Right cardiac atrium (tissue), 5 donors: ENCODE measurements around the gene MAP3K19. TPM values are rescaled to one million over a fixed set of nuclear protein-coding genes. Genes with fewer than 3 reads are reported as not detected.

ENCODE experiments used
- ATAC-seq, 2 donors: fragments of 200-7000 bp; cut with Tn5 transposase; one replicate each; pipeline versions ENCODE4 v1.8.0 to v1.9.1; 2020; ENCODE audit warnings: moderate library complexity in 2 of 2, mild to moderate bottlenecking in 1 of 2
- DNase-seq, 3 donors: peaks; one replicate each; pipeline ENCODE4 v3.0.0-alpha.2; 2020
- H3K27ac ChIP-seq: one replicate; pipeline ENCODE4 v1.5.1; 2013; ENCODE audit warnings: mild to moderate bottlenecking, low read length, control low read depth, moderate library complexity
- H3K27me3 ChIP-seq: one replicate; pipeline ENCODE4 v1.6.1; 2013; ENCODE audit not compliant: control insufficient read depth, insufficient read depth
- H3K4me1 ChIP-seq: one replicate; pipeline ENCODE4 v1.6.1; 2013; ENCODE audit warnings: low read length; ENCODE audit not compliant: control insufficient read depth, insufficient read depth
- H3K4me3 ChIP-seq: one replicate; pipeline ENCODE4 v1.5.1; 2013; ENCODE audit warnings: low read length, control low read depth
- H3K9me3 ChIP-seq: one replicate; pipeline ENCODE4 v1.6.1; 2013; ENCODE audit warnings: low read length; ENCODE audit not compliant: control insufficient read depth
- WGBS: extraction: QIAGEN DNeasy Blood & Tissue Kit; methylation state at CpG from one replicate; pipeline ENCODE4 v1.1.7; 2013; 5-methylcytosine and 5-hydroxymethylcytosine counted together
- intact Hi-C, 4 donors: fragments of 100-400 bp; cut with DNase I; formaldehyde crosslinking; loops; one replicate each; pipeline versions ENCODE4 v1.11.0 to v1.14.0; 2022 to 2023
- polyA plus RNA-seq: library from polyadenylated mRNA; stranded (reverse); fragments of 200-250 nt; gene quantifications from one replicate; pipeline ENCODE4 v1.2.3, GENCODE V29; 2013
- total RNA-seq, 4 donors: library from RNA; stranded (reverse); fragmentation: NEBNext Ultra II Directional; extraction: Animal tissue kit (Norgen Biotek cat#: 25700); gene quantifications; one replicate each; pipeline ENCODE4 v1.2.1, GENCODE V29; 2021
- donor health status: healthy with polysubstance abuse.
- donor health status: DM: no; HTN: yes; CAD: no.
- donor health status: DM: no; HTN: no; CAD: no.
- donor health status: DM: no; HTN: yes; CAD: no; lungs with severe emphysema.
- donor health status: DM: yes; HTN: yes; CAD: no.

The MAP3K19 gene
- total and polyA plus RNA-seq, 5 donors, result not detected

- Histone ChIP-seq H3K27me3 (no peaks in the 10 kb centered on the region), H3K9me3 (no peaks in the 10 kb centered on the region), H3K4me1 (no peaks in the 10 kb centered on the region), H3K4me3 (no peak overlapping the region), H3K27ac (no peak overlapping the region)
- no peak for DNase-seq
- intact Hi-C loops, result no loop called here
- no peak for ATAC-seq
- 87% methylated on average over 7 of the region's 7 CpGs for WGBS
These were observed 97.1 kb downstream of the MAP3K19 start for GRCh38 chr2:134949981-134950708.

- ATAC-seq, result no peak
- no peak overlapping the region for H3K4me3 ChIP-seq
- no peaks in the 10 kb centered on the region for H3K9me3 ChIP-seq
- no peaks in the 10 kb centered on the region for H3K27me3 ChIP-seq
- WGBS, result 76% methylated on average over 6 of the region's 6 CpGs
- DNase-seq, result no peak
- peaks cover 2% of the 10 kb centered on the region for H3K4me1 ChIP-seq
- intact Hi-C loops, result no loop called here
- no peak overlapping the region for H3K27ac ChIP-seq
These were observed 101.2 kb downstream of the MAP3K19 start for GRCh38 chr2:134946073-134946472.

- no peak overlapping the region for H3K4me3 ChIP-seq
- peaks cover 2% of the 10 kb centered on the region for H3K4me1 ChIP-seq
- H3K27me3 ChIP-seq, result no peaks in the 10 kb centered on the region
- intact Hi-C loops, result no loop called here
- no peaks in the 10 kb centered on the region for H3K9me3 ChIP-seq
- no peak for ATAC-seq
- H3K27ac ChIP-seq, result no peak overlapping the region
- no peak for DNase-seq
- 74% methylated on average over 1 of the region's 1 CpG for WGBS
These were observed 102.3 kb downstream of the MAP3K19 start for GRCh38 chr2:134944975-134945374.

- Histone ChIP-seq H3K4me1 (peaks cover 2% of the 10 kb centered on the region), H3K27ac (no peak overlapping the region), H3K9me3 (no peaks in the 10 kb centered on the region), H3K4me3 (no peak overlapping the region), H3K27me3 (no peaks in the 10 kb centered on the region)
- no peak for ATAC-seq
- no peak for DNase-seq
- 85% methylated on average over 2 of the region's 2 CpGs for WGBS
- intact Hi-C loops, result no loop called here
These were observed 103.7 kb downstream of the MAP3K19 start for GRCh38 chr2:134943540-134943939.

GRCh38 chr2:134936691-134937090 lies 110.6 kb downstream of the MAP3K19 start:
- intact Hi-C loops, result no loop called here
- H3K4me1 ChIP-seq, result peaks cover 2% of the 10 kb centered on the region
- H3K4me3 ChIP-seq, result no peak overlapping the region
- no peak for ATAC-seq
- no peaks in the 10 kb centered on the region for H3K27me3 ChIP-seq
- no peak overlapping the region for H3K27ac ChIP-seq
- no peaks in the 10 kb centered on the region for H3K9me3 ChIP-seq
- 62% methylated on average over 4 of the region's 4 CpGs for WGBS
- DNase-seq, result no peak

GRCh38 chr2:134934641-134935040 lies 112.6 kb downstream of the MAP3K19 start:
- no peak overlapping the region for H3K27ac ChIP-seq
- intact Hi-C loops, result no loop called here
- DNase-seq (no peak), ATAC-seq (no peak)
- 7% methylated on average over 1 of the region's 1 CpG for WGBS
- H3K4me1 ChIP-seq, result peaks cover 2% of the 10 kb centered on the region
- H3K4me3 ChIP-seq, result no peak overlapping the region
- no peaks in the 10 kb centered on the region for H3K9me3 ChIP-seq
- no peaks in the 10 kb centered on the region for H3K27me3 ChIP-seq

GRCh38 chr2:134934150-134934549 lies 113.1 kb downstream of the MAP3K19 start:
- Histone ChIP-seq H3K4me3 (no peak overlapping the region), H3K9me3 (no peaks in the 10 kb centered on the region), H3K27me3 (no peaks in the 10 kb centered on the region), H3K27ac (no peak overlapping the region), H3K4me1 (peaks cover 2% of the 10 kb centered on the region)
- intact Hi-C loops, result no loop called here
- ATAC-seq, result no peak
- no peak for DNase-seq
- WGBS, result 56% methylated on average over 2 of the region's 2 CpGs

GRCh38 chr2:134933732-134934131 lies 113.5 kb downstream of the MAP3K19 start:
- Histone ChIP-seq H3K27ac (no peak overlapping the region), H3K9me3 (no peaks in the 10 kb centered on the region), H3K4me3 (no peak overlapping the region), H3K4me1 (peaks cover 2% of the 10 kb centered on the region), H3K27me3 (no peaks in the 10 kb centered on the region)
- DNase-seq (no peak), ATAC-seq (no peak)
- WGBS, result 98% methylated on average over 1 of the region's 1 CpG
- intact Hi-C loops, result no loop called here

- ATAC-seq, result no peak
- Histone ChIP-seq H3K9me3 (no peaks in the 10 kb centered on the region), H3K27me3 (no peaks in the 10 kb centered on the region), H3K27ac (no peak overlapping the region), H3K4me3 (no peak overlapping the region), H3K4me1 (peaks cover 2% of the 10 kb centered on the region)
- DNase-seq, result no peak
- WGBS, result 80% methylated on average over 3 of the region's 3 CpGs
- intact Hi-C loops, result no loop called here
These were observed 114.3 kb downstream of the MAP3K19 start for GRCh38 chr2:134932864-134933526.

GRCh38 chr2:134927195-134927594 lies 120.1 kb downstream of the MAP3K19 start:
- no peaks in the 10 kb centered on the region for H3K9me3 ChIP-seq
- H3K4me1 ChIP-seq, result peaks cover 4% of the 10 kb centered on the region
- H3K27ac ChIP-seq, result no peak overlapping the region
- no peak overlapping the region for H3K4me3 ChIP-seq
- H3K27me3 ChIP-seq, result no peaks in the 10 kb centered on the region
- intact Hi-C loops, result no loop called here
- ATAC-seq, result no peak
- WGBS, result 86% methylated on average over 3 of the region's 3 CpGs
- no peak for DNase-seq

GRCh38 chr2:134926231-134926931 lies 120.9 kb downstream of the MAP3K19 start:
- H3K27ac ChIP-seq, result peak overlapping the region; percentile 4
- no peaks in the 10 kb centered on the region for H3K9me3 ChIP-seq
- ATAC-seq (no peak), DNase-seq (no peak)
- 59% methylated on average over 3 of the region's 3 CpGs for WGBS
- no peak overlapping the region for H3K4me3 ChIP-seq
- intact Hi-C loops, result no loop called here
- peaks cover 4% of the 10 kb centered on the region for H3K4me1 ChIP-seq
- no peaks in the 10 kb centered on the region for H3K27me3 ChIP-seq
